ENCODE measurements around the gene CLDN2.

DNA sequence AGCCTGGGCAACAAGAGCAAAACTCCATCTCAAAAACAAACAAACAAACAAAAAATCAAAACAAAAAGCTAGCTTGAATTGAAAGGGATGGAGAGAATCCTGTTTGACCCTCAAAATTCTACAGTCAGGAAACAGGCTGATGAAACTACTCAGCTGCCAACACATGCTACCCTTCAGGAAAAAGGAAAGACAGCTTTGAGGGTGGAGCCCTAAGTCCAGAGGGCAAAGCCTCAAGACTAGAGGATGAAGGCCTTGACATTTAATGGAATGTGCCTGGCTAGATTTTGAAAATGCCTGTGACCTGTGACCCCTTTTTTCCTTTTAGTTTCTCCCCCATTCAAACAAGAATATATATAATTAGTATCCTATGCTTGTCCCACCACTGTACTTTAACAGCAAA lies 52.7 kb downstream of the CLDN2 start:
- TF ChIP-seq, protein P1, sequence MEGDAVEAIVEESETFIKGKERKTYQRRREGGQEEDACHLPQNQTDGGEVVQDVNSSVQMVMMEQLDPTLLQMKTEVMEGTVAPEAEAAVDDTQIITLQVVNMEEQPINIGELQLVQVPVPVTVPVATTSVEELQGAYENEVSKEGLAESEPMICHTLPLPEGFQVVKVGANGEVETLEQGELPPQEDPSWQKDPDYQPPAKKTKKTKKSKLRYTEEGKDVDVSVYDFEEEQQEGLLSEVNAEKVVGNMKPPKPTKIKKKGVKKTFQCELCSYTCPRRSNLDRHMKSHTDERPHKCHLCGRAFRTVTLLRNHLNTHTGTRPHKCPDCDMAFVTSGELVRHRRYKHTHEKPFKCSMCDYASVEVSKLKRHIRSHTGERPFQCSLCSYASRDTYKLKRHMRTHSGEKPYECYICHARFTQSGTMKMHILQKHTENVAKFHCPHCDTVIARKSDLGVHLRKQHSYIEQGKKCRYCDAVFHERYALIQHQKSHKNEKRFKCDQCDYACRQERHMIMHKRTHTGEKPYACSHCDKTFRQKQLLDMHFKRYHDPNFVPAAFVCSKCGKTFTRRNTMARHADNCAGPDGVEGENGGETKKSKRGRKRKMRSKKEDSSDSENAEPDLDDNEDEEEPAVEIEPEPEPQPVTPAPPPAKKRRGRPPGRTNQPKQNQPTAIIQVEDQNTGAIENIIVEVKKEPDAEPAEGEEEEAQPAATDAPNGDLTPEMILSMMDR (IDR thresholded peaks at IDR 0.05): no peak
- TF ChIP-seq POLR2A (IDR thresholded peaks at IDR 0.05) (no peak), EP300 (IDR thresholded peaks at IDR 0.05) (no peak)

Data from tibial nerve (tissue), 4 donors.